RWPE2 (cell line): ENCODE results near the gene MYH3.

Source experiments
- ATAC-seq: fragments of 200-7000 bp; cut with Tn5 transposase; 3 replicates; pipeline ENCODE4 v1.9.1; 2021; ENCODE audit warnings: low read depth
- DNase-seq: peaks from one replicate; pipeline ENCODE4 v3.0.0-alpha.2; 2020; ENCODE audit warnings: low spot score
- H3K27ac ChIP-seq: fragments of 450-650 bp; 2 replicates; pipeline ENCODE4 v1.5.1; 2017; ENCODE audit warnings: mild to moderate bottlenecking; ENCODE audit not compliant: poor library complexity, severe bottlenecking
- H3K27me3 ChIP-seq: fragments of 250-450 bp; sonication (Bioruptor Pico); 2 replicates; pipeline ENCODE4 v1.5.1; 2021; ENCODE audit warnings: mild to moderate bottlenecking, moderate library complexity; ENCODE audit not compliant: insufficient read depth, poor library complexity, severe bottlenecking
- H3K36me3 ChIP-seq: fragments of 250-450 bp; sonication (Bioruptor Pico); 2 replicates; pipeline ENCODE4 v1.5.1; 2020; ENCODE audit warnings: low read depth, mild to moderate bottlenecking, moderate library complexity
- H3K4me1 ChIP-seq: fragments of 250-450 bp; sonication (Bioruptor Pico); 2 replicates; pipeline ENCODE4 v1.5.1; 2021; ENCODE audit warnings: mild to moderate bottlenecking, moderate library complexity; ENCODE audit not compliant: insufficient read depth, poor library complexity, severe bottlenecking
- H3K4me3 ChIP-seq: fragments of 250-450 bp; sonication (Bioruptor Pico); 2 replicates; pipeline ENCODE4 v1.5.1; 2021; ENCODE audit warnings: mild to moderate bottlenecking, moderate library complexity; ENCODE audit not compliant: severe bottlenecking
- H3K9me3 ChIP-seq: fragments of 250-450 bp; sonication (Bioruptor Pico); 2 replicates; pipeline ENCODE4 v1.5.1; 2021; ENCODE audit warnings: mild to moderate bottlenecking, moderate library complexity; ENCODE audit not compliant: severe bottlenecking
- CTCF ChIP-seq: fragments of 450-650 bp; IDR thresholded peaks from one replicate; pipeline ENCODE4 v1.5.1; 2017; ENCODE audit warnings: mild to moderate bottlenecking, moderate library complexity; ENCODE audit not compliant: poor library complexity, severe bottlenecking

MYH3 gene

GRCh38 chr17:10623737-10624338, 33.3 kb downstream of the MYH3 start:
- ATAC-seq (no peak), DNase-seq (no peak)
- H3K4me3 ChIP-seq: no peak overlapping the region
- H3K27ac ChIP-seq: peak overlapping the region; percentile 64
- H3K27me3 ChIP-seq: no peaks in the 10 kb centered on the region
- H3K36me3 ChIP-seq: no peaks in the 10 kb centered on the region
- no peak for TF ChIP-seq CTCF
- H3K4me1 ChIP-seq: peaks cover 17% of the 10 kb centered on the region
- H3K9me3 ChIP-seq: no peaks in the 10 kb centered on the region

DNA sequence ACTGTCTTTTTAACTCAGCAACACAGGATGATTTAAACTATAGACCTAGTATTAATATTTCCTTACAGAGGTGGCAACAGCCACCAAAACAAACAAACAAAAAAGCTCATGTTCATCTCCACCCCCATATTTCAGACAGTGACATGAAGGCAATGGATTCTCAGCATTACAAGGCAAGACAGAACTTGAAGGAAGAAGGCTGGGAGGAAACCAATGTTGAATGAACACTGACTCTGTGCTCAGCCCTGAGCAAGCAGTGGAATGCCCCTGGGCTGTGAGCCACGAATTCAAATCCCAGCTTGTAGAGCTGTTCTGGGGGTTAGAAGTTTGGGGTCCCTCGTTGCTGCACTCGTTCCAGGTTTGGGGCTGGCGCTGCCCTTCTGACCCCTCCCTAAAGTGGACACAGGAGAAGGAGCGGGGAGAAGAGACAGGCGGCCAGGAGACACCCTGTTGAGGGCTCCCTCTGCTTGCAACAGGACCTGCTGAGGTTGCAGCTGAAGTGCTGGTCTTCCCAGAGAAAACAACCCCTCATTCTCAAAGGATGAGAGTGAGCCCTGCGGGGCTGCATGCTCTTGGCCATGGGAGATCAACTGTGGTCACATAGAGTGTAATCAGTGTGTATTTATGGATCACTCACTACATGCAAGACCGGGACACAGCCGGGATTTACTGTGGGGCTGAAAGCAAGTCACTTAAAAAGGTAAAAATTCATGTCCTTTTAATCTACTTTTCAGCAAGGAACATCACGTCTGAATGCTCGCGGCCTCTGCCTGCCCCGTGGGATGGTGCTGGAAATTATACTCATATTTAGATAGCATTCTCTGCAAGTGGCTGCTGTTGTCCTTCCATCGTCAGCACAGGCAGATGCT, 34.3 kb downstream of the MYH3 start:
- H3K4me1 ChIP-seq: peaks cover 17% of the 10 kb centered on the region
- H3K9me3 ChIP-seq: no peaks in the 10 kb centered on the region
- no peak overlapping the region for H3K4me3 ChIP-seq
- no peaks in the 10 kb centered on the region for H3K36me3 ChIP-seq
- ATAC-seq (peak; percentile 86), DNase-seq (no peak)
- H3K27ac ChIP-seq: peak overlapping the region; percentile 64
- no peaks in the 10 kb centered on the region for H3K27me3 ChIP-seq
- TF ChIP-seq CTCF: no peak

DNA sequence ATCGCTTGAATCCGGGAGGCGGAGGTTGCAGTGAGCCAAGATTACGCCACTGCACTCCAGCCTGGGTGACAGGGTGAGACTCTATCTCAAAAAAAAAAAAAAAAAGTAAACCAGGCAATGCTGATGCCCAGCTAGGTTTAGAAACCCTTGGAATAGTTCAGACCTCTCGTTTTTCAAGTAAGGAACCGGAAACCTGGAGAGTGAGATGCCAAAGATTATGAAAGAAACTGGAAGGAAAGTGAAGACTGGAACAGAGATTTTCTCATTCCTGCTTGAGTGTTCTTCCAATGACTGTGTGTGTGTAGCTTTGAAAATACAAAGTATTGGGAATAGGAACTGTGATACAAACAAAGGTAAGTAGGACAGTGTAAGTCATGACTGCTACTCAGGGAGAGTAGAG, 35.7 kb downstream of the MYH3 start:
- DNase-seq (no peak), ATAC-seq (no peak)
- Histone ChIP-seq H3K4me1 (peaks cover 17% of the 10 kb centered on the region), H3K9me3 (no peaks in the 10 kb centered on the region), H3K27ac (no peak overlapping the region), H3K27me3 (no peaks in the 10 kb centered on the region), H3K4me3 (no peak overlapping the region), H3K36me3 (no peaks in the 10 kb centered on the region)
- TF ChIP-seq CTCF: no peak

DNA sequence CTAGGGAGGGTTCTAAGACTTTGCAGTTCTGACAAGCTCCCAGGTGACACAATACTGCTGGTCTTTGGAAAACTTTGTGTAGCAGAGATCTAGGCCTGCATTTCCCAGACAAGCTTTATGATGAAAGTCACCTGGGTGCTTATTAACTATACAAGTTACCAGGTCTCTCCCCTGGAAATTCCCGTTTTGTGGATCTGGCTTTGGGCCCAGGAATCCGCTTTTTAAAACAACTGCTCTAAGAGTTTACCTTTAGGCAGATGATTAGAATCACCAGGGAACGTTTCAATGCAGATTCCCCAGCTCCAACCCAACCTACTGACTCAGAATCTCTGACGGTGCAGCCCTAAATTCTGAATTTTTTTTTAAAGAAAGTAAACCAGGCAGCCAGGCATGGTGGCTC, 36.3 kb downstream of the MYH3 start:
- Histone ChIP-seq H3K27me3 (no peaks in the 10 kb centered on the region), H3K4me3 (no peak overlapping the region), H3K27ac (no peak overlapping the region), H3K9me3 (no peaks in the 10 kb centered on the region), H3K4me1 (peaks cover 17% of the 10 kb centered on the region), H3K36me3 (no peaks in the 10 kb centered on the region)
- no peak for TF ChIP-seq CTCF
- no peak for ATAC-seq
- DNase-seq: no peak

- H3K4me3 ChIP-seq: no peak overlapping the region
- no peak overlapping the region for H3K27ac ChIP-seq
- peak; percentile 80 for ATAC-seq
- TF ChIP-seq CTCF: peak; percentile 93
- no peak for DNase-seq
- no peaks in the 10 kb centered on the region for H3K9me3 ChIP-seq
- no peaks in the 10 kb centered on the region for H3K27me3 ChIP-seq
- peaks cover 20% of the 10 kb centered on the region for H3K4me1 ChIP-seq
- no peaks in the 10 kb centered on the region for H3K36me3 ChIP-seq
These were observed 38.9 kb downstream of the MYH3 start for GRCh38 chr17:10618202-10618635.
